Testis (tissue), 2 donors: Measurements from ENCODE around the gene ADGRE2.

Experiments
- POLR2A ChIP-seq: fragments of 450-650 bp; IDR thresholded peaks from one replicate; pipeline ENCODE4 v1.6.1; 2017; ENCODE audit warnings: antibody characterized with exemption, mild to moderate bottlenecking, moderate library complexity
- TF ChIP-seq, protein P1 (sequence below), 3 experiments: fragments of 450-650 bp in 2 of 3; fragments of 200-600 bp in 1 of 3; sonication (generic) in 1 of 3; IDR thresholded peaks; one replicate each; pipeline ENCODE4 v1.5.1; 2016 to 2019; ENCODE audit warnings: antibody characterized with exemption in 3 of 3, mild to moderate bottlenecking in 2 of 3, moderate library complexity in 1 of 3

- no peak for TF ChIP-seq POLR2A
- TF ChIP-seq, protein P1, sequence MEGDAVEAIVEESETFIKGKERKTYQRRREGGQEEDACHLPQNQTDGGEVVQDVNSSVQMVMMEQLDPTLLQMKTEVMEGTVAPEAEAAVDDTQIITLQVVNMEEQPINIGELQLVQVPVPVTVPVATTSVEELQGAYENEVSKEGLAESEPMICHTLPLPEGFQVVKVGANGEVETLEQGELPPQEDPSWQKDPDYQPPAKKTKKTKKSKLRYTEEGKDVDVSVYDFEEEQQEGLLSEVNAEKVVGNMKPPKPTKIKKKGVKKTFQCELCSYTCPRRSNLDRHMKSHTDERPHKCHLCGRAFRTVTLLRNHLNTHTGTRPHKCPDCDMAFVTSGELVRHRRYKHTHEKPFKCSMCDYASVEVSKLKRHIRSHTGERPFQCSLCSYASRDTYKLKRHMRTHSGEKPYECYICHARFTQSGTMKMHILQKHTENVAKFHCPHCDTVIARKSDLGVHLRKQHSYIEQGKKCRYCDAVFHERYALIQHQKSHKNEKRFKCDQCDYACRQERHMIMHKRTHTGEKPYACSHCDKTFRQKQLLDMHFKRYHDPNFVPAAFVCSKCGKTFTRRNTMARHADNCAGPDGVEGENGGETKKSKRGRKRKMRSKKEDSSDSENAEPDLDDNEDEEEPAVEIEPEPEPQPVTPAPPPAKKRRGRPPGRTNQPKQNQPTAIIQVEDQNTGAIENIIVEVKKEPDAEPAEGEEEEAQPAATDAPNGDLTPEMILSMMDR (IDR thresholded peaks at IDR 0.05), result no peak
Observed at GRCh38 chr19:14731200-14731599, 47.2 kb downstream of the ADGRE2 start.
